Left renal pelvis (tissue), 4 donors: ENCODE data around the gene ARHGEF2. TPM values are rescaled to one million over a fixed set of nuclear protein-coding genes. Genes with fewer than 3 reads are reported as not detected.

Source experiments
- DNase-seq, 4 donors: peaks; one replicate each; pipeline ENCODE4 v3.0.0-alpha.2; 2013; ENCODE audit warnings: low read depth in 4 of 4, low spot score in 3 of 4
- polyA plus RNA-seq, 4 donors: library from polyadenylated mRNA; unstranded; fragments of 120-200 nt; gene quantifications; one replicate each; pipeline ENCODE4 v1.2.1, GENCODE V29; 2013; ENCODE audit not compliant: insufficient read length in 4 of 4

The ARHGEF2 gene
- polyA plus RNA-seq, 4 donors = 77.1 to 88.9 (median 82.7) TPM

DNA sequence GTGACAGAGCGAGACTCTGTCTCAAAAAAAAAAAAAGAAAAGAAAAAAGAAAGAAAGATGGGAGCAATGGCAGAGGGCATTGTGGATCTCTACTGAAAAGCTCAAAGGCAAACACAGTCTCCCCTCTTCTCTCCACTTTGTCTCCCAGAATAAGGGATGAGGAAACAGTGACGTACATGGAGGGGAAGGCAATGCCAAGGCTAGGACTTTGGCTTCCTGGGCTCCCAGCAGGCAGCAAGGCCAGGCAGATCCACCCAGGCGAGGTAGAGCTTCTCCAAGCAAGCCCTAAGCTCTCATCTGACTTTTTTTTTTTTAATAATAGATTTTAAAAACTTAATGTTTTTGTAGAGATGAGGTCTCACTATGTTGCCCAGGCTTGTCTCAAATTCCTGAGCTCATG is 4.6 kb downstream of the ARHGEF2 start:
- DNase-seq = no peak

DNA sequence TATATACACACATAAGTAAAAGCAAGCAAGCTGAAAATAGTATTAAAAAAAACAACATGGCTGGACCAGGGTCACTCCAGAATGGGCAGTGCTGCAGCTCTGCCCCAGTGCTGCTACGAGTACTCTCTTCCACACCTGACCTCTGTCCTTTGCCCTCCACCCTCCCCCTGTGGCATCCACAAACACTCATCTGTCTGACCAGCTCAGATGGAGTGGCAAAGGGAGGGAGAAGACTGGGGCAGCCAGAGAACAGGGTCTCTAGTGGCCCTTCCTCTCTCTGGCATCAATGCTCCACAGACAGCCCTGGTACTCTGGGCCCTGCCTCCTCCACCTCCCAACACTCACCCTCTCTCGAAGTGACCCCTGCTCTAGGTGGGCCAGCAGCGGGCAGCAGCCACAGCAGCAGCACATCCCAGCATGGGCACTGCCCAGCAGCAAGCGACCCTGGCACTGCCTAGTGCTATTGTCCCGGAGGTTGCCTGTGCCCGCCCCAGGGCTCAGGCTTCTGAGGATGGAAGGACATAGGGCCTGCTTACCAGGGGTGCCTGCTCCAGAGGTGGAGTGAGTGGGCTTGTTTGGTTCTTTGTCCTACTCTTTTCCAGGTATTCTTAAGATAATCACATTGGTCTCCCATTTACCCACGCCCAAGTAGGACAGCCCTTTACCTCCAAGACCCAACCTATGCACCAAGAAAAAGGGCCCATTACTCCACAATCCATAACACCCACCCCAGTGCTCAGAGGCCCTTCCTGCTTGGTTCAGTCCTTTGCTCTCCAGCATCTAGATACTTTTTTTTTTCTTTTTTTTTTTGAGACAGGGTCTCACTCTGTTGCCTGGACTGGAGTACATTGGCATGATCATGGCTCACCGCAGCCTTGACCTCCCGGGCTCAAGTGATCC is 6.2 kb downstream of the ARHGEF2 start:
- DNase-seq = no peak

DNA sequence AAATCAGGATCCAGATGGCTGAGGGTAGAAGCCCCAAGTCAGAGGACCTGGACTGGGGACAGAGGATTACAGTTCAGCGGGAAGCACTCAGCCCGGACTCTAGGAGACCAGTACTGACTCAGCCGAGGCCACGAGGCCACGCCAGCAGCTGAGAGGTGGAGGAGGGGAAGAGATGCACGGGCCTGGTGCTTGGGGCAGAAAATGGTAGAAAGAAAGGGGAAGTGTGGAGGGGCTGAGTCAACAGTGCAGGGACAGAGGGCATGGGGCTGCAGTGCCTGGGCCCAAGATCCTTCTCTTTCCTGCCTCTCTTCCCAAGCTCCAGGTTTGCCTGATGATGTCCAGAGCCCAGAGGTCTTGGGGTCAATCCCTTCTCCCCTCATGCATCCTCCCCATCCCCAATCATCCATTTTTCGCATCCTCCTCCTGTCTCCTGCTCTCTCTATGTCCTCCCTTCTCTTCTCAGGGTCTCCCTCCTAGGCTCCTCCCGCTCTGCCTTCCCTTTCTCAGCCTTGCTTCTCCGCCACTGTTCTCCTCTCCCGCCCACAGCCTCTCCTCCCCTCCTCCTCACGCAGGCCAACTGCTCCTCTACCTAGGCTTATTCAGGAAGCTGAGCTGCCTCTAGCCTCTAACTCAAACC is 7.7 kb downstream of the ARHGEF2 start:
- no peak for DNase-seq

DNA sequence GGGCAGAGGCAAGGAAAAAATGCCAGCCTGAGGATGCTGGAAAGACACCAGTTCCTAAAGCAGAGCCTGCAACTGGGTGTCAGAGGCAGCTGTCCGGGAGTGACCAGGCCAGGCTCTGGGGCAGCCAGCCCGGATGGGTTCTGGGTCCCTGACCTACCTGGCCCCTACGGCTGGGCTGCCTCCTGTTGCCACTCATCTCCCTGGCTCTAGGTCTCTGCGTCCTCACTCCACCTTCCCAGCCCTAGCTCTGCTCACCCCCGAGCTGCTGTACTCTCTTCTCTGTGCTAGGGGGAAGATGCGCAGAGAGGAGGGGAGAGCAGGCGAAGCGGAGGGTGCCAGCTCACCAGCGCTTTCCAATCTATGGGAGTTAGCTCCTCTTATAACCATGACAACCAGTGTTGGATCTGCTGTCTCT is 9.0 kb downstream of the ARHGEF2 start:
- no peak for DNase-seq

DNA sequence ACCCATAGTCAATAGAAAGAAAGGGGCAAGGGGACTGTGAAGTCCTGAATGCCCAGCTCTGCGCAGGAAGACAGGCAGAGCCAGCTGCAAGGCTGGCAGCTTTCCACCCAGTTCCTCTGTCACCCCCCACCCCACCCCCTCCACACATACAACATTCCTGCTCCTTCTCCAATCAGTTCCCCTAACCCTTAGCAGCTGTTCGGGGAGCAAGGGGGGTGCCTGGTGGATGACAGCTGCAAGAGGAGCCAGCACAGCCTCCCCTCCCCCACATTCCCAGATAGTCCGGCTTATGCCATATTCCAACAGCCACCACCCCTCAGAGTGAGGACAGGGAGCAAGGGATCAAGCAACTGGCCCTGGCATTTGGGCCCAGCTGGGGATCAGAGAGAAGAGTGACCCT is 9.7 kb downstream of the ARHGEF2 start:
- DNase-seq = no peak

DNA sequence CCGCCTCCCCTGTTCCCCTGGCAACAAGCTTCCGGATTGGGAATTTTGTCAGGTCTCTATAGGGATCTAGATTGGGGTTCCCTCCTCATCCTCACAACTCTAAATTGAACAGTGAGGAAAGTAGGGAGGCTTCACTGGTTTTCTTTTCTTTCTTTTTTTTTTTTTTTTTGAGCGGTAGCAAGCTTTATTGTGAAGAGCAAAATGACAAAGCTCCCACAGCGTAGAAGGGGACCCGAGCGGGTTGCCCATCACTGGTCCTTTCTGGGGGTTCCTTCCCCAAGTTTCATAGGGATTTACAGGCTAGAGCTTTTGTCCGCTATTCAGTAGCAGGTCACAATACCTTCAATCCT is 10.3 kb downstream of the ARHGEF2 start:
- no peak for DNase-seq

DNA sequence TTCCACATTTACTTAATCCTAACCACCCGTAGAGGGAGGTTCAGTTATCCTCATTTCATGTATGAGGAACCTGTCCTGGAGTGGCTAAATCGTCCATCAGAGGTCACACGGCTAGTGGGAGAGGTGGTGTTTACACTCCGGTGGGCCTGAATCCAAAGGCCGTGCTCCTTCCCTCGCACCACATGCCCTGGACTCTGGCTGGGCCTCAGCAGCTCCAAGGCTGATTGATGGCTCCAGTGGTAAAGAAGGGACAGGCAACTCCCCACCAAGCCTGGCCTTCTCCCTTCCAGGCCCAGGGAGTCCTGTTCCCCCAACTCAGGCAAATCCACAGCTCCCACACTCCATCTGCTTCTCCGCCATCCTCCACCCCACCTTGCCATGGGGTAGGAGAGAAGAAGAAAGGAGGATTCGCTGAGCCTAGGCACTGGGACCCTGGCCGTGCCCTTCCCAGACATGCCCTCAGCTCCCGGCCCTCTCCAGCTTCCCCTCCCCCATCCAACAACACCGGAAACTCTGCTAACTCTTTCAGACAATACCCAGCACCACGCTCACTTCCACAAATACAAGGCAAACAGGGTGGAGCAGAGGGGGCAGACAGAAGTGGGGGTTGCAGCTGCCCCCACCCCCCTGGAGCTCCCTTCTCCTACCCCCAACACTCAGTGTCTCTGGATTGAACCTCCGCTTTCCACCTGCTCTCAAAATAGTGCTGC is 10.9 kb downstream of the ARHGEF2 start:
- no peak for DNase-seq

DNA sequence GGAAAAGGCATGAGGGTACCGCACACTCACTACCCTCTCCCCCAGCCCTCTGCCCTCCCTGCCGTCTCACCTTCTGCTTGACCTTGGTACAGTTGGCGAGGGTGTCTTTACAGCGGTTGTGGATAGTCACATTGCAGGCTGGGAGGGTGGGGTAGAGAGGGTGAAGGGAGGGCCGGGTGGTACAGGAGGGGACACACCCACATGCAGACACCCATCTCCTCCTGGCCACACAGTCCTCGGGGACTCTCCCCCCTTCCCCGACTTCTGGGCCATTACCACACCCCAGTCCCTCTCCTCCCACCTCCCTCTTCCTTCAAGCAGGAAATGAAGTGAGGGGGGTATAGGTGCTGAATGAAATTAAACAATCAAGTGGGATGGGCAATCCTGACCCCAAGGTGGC is 11.6 kb downstream of the ARHGEF2 start:
- DNase-seq = no peak

DNA sequence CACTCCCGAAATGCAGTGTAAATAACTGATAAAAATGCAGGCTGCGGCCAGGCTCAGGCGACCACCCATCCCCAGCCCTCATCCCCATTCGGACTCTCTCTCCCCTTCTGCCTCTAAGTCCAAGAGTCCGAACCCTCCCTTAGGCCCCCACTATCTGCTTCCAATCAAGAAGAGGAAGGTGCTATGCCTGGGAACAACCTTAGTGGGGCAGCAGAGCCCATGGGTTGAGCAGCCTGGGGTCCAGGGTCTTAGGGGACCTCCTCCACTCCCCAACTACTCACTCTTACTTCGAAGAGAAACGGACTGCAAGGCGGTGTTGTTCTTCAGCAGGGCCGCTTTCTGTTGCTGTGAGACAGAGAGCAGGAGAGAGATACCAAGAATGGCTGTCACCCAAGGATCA is 12.2 kb downstream of the ARHGEF2 start:
- no peak for DNase-seq

DNA sequence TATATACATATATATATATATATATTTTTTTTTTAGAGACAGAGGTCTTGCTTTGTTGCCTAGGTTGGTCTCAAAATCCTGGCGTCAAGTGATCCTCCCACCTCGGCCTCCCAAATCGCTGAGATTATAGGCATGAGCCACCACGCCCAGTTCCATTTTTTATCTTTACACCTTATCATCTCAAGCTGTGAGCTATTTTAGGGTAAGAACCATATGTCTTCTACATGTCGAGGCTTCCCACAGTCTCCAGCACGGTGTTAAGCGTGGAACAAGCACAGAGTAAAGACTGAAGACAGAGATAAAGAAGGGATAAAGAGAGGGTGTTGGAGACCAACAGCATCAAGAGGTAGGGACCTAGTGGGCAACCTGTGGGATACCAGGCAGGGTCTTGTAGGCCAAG is 14.2 kb downstream of the ARHGEF2 start:
- no peak for DNase-seq

DNA sequence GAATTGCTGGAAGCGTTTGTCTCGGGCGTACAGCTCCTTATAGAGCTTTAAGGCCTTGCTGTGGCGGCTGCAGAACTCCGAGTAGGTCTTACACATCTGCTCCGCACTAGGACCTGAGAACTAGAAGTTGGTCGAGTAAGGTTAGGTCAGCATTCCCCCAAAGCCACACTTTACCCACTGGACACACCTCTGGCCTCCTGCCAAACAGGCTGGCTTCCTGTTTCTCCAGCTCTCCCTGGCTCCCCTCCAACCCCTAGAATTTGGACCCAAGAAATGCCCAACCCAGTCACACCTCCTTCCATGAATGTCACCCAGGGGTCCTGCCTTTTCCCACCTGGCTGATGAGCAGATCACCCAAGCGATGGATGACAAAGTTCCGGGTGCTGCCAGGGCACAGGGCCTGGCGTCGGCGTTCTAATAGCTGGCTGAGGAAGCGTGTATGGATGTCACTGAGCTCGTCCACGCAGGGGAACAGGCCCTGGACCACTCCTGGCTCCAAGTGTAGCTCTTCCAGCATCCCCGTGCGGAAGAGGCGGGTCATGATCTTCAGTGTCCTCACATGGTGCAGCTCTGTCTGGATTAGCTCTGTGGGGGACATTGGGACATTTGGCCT is 15.6 kb downstream of the ARHGEF2 start:
- no peak for DNase-seq

DNA sequence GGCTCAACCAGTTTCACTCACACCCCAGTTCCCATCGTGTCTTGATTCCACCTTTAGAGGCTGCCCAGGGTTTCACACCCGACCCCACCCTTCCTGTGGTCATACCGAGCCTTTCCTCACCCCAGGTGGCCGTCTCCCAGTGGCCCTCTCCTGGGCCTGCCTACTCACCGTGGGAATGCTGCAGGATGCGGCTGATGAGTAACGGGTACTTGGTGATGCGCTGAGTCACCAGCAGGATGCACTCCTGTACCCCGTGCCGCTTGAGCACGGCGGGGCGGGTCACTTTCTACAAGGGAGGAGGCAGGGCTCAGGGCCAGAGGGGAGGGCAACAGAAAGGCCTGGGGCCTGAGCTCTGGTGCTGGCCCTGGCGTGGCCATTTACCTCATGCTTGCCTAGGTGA is 16.4 kb downstream of the ARHGEF2 start:
- DNase-seq = no peak

DNA sequence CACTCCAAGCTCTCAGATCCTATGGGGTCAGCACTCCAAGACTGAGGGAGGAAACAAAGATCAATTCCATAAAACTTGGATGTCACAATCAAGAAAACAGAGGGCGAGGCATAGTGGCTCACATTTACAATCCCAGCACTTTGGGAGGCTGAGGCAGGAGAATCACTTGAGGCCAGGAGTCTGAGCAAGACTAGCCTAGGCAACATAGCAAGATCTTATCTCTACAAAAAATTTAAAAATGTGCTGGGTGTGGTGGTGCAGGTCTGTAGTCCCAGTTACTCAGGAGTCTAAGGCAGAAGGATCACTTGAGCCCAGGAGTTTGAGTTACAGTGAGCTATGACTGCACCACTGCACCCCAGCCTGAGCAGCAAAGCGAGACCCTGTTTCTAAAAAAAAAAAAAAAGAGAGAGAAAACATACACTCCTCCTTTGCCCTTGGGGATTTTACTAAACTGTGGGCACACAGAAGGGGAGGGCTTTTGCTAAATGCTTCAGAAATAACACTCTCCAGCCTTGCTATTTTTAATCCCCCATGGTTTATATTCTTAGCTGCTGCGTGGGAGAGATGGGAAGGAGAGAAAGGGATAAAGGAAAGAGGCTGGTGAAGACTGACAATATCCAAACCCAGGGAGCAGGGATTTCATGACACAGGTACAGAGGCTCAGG is 18.1 kb downstream of the ARHGEF2 start:
- DNase-seq = no peak

DNA sequence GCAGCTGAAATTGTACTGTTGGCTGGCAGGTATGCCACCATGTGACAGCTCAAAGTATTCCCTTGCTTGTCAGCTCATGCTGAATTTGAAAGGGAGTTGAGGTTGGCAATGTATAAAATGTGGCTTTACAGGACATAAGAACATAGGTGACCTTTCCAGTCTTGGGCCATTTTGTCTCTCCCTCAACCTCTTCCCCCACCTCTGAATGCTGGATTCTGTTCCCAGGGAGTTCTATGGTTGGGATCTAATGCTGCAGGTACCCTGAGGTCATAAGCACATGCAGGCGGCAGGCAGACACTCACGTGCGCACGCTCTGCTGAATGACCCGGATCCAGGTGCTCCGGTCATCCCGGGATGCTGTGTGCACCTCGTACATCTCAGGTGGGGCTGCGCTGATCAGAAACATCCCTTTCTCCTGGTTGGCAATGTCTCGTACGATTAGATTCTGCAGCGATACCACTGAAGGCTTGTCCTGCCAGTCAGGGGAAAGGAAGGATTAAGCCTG is 20.9 kb downstream of the ARHGEF2 start:
- DNase-seq = no peak

DNA sequence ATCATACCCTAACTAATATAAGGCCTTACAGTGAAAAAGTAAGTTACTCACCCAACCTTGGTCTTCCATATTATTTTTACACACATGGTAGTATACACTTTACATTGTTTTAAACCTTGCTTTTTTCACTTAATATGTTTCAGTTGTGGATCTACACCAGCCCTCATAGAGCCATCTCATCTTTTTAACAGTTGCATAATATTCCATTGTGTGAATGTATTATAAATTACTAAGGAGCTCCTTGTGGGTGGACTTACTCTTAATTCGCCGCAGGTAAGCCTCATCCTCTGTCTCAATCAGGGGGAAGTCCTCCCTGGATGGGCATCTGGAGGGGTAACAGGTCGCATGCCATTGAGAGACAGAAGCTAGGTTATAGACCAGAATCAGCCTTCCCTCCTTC is 23.7 kb downstream of the ARHGEF2 start:
- DNase-seq = no peak

DNA sequence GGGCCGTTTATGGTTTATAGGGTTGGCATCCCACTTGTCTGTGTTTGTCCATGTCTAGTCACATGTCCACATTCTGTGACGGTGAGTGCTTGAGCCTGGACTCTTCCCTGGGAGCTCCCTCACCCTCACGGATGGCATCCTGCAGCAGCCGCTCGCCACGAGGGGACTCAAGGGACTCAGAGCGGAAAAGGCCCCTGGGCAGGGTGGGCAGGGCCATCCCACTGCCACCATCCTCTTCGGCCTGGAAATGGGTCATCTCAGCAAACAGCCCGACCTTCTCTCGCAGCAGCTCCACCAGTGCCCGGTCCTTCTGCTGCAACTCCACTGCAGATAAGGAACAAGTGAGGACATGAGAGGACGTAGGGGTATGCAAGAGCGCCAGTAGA is 25.8 kb downstream of the ARHGEF2 start:
- DNase-seq = no peak

DNA sequence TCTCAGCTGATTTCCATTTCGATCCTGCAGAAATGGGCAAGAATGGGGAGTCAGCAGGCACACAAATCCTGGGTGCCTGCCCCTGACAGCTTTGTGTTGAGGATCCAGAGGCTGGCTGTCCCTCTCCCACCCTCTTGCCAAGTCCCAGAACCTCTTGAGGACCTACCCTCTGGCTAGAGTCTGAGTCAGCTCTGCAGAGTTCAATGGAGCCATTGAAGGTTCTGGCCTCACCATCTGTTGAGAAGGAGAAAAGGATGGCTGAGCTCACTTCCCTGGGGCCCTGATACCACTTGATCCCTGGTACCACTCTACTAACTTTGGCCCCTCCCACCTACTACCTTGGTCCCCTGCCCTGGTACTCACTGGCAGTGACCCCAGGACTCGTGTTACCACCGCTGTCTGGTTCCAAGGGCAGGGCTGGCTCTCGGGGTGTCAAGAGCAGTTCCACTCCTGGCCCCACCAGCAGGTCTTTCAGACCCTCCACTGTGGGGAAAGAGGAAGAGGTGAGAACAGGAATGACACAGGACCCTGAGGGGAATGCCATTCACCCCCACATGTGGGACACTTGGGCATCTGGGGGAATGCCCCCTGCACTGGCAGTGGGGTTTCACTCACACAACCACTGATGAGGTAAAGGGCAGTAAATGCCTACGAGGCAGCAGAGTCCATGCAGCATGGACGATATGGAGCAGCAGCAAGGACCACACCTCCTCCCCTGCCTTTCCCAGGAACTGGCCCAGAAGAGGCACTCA is 26.4 kb downstream of the ARHGEF2 start:
- no peak for DNase-seq

DNA sequence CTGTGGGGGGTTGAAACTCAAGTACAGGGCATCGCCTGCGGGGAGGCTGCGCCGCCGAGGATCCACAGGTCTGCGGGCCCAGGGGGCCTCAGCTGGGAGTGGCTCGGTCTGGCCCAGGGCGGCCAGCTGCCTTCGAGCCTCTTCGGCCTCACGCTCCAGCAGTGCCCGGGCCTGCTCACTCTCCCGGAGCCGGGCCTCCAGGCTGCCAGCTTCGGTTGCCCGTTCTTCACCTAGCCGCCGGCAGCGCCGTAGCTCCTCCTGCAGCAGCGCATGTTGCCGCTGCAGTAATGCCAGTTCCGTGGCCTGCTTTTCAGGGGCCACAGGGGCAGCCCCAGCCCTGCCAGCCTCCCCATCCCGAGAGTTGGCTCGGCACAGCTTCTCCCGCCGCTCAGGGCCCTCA is 27.5 kb downstream of the ARHGEF2 start:
- no peak for DNase-seq

DNA sequence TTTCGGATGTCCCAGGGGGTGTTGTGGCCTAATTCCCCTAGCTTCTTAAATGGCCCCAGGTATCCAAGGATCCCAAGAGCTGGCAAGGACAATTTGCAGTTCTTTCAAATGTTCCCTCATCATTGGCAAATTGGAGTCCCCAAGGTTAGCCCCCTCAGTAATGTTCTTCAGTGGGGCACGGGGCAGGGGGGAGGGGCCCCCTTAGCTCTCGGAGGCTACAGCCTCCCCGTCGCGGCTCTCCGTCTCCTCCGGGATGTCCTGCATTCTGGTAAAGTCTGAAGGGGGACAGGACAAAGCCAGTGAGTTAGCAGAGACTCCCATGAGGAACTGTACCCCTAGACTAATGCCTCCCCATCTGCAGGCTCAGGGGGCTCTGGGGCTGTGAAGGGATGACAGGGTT is 30.6 kb downstream of the ARHGEF2 start:
- no peak for DNase-seq

DNA sequence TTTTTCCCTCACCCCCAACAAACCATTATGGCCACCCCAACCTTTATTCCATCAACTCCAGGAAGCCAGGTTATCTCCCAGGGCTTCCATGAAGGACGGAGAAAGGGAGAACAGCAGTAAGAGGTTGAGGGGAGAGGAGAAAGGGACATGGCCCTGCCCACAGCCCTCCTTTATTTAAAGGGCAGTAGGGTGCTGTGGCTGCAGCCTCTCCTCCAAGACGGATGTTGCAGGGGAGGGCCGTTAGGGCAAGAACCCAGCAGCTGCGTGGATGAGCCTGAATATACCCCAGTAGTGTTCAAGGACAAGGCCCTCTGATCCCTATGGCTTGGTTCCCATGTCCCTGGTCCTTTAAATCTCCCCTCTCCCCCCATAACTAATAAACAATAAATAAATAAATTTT is 31.1 kb downstream of the ARHGEF2 start:
- no peak for DNase-seq
